ENCODE measurements around the gene PLA2G10.

DNA sequence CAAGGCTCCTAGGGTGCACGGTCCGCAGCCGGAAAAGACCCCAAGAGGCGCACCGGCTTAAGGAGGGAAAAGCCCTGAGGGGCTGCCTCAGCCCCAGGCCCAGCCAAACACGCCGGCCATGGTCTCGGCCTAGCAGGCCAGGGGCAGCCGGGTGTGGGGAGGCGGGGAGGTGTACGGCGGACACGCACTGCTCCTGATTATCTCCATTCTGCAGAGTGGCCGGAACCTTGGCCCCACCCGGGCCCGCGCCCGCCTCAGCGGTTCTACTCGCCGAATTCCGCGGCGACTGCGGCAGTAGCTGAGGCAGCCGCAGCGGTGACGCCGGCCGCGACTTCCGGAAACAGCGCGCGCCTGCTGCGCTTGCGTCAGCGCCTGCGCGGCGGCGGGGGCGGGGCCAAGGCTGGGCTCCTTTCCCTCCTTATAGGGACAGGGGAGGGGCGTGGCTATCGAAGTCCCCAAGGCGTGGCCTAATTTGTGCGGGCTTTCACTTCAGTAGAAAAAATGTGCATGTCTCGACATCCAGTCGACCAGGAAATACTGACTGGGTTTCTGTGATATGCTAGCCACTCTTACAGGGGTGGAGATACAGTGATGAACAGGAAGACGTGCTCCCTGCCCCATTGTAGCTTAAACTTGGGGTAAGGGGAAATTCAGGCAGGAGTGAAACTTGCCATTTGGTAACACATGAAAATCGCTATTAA is 64.0 kb downstream of the PLA2G10 start, which contains the start of gene PARN:
- TF ChIP-seq POLR2A (IDR thresholded peaks at IDR 0.05; ENCODE audit: low read depth, low read length) (peak; percentile 97), TAF1 (IDR thresholded peaks at IDR 0.05; ENCODE audit: borderline replicate concordance, low read depth, low read length) (no peak; the same call in 1 of the 2 replicates)

All from GM12892 (cell line).